Adipose tissue (tissue), 3 donors: ENCODE measurements around the gene DHRS13. TPM values are rescaled to one million over a fixed set of nuclear protein-coding genes. Genes with fewer than 3 reads are reported as not detected.
A peak's percentile ranks its signal among the peaks of the same experiment; 100 is the strongest.
"Not testable (repeated sequence)": the region's sequence is repeated elsewhere in the genome, so short reads cannot be mapped to it uniquely, and the experiment has no call there.

Experiments
- H3K27ac ChIP-seq: one replicate; pipeline ENCODE4 v1.5.1; 2013; ENCODE audit warnings: low read depth, low read length
- WGBS, 3 donors: extraction: QIAGEN DNeasy Blood & Tissue Kit; methylation state at CpG; one replicate each; pipeline ENCODE4 v1.1.7; 2013; 5-methylcytosine and 5-hydroxymethylcytosine counted together
- polyA plus RNA-seq, 3 donors: library from polyadenylated mRNA; stranded (reverse); fragments of 200-250 nt; gene quantifications; one replicate each; pipeline ENCODE4 v1.2.3, GENCODE V29; 2013
- donor health status: healthy with polysubstance abuse.
- donor health status: Bipolar disorder and iron deficiency.
- donor health status: healthy.

DHRS13 gene
- polyA plus RNA-seq, 3 donors = 3.9 to 6.5 (median 5.3) TPM

GRCh38 chr17:28854457-28855335, 48.2 kb downstream of the DHRS13 start, which contains the start of gene ERAL1:
Gene ERAL1, plus strand, starts transcription at chr17:28855016. Its CDS starts 19 bp downstream, at chr17:28855035.
- H3K27ac ChIP-seq = peak within 1 kb of the TSS; percentile 2
- 0 to 1% (median 1%) methylated on average over 42 of the region's 42 CpGs for WGBS, 3 donors

DNA sequence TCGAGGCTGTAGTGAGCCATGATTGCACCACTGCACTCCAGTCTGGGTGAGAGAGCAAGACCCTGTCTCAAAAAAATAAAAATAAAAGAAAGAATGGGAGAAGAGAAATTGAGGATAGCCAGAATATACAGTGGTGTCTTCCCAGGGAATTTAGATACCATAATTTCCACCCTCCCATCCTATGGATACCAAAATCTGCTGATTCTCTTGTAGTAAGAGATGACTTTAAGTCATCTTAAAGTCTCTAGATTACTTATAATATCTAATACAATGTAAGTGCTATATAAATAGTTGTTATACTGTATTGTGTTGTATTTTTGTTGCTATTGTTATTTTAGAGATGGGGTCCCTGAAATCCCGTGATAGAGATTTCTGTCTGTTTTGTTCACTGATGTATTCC, 49.6 kb downstream of the DHRS13 start:
- WGBS, 3 donors = 92 to 94% (median 93%) methylated on average over 2 of the region's 2 CpGs
- H3K27ac ChIP-seq = no peak overlapping the region

DNA sequence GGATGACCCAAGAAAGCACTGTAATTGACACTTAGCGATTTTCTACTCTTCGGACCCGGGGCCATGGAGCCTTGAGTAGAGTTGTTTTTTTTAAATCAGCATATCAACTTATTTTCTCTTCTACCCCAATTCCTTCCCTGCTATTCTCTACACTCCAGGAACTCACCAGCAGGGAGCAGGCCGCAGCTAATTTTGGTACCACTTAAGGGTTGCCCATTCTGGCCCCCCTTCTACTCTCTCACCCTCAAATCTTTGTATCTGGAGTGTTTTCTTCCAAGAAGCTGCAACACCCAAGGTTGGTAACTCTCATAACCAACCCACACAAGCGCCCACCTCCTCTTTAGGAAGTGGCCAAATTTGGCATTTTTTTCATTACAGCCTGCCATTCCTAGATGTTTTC, 53.6 kb downstream of the DHRS13 start:
- 61 to 78% (median 64%) methylated on average over 5 of the region's 5 CpGs for WGBS, 3 donors
- no peak overlapping the region for H3K27ac ChIP-seq

DNA sequence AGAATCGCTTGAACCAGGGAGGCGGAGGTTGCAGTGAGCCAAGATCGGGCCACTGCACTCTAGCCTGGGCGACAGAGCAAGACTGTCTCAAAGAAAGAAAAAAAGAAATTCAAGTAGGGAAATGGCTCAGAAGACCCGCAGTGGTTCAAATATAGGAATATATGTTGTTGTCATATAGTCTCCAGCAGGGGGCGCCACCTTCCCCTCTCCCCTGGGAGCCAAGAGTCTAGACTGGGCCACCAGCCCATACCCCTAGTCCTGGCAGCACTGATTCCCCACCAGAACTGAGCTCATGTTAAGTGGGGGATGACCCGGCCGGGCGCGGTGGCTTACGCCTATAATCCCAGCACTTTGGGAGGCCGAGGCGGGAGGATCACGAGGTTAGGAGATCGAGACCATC, 54.2 kb downstream of the DHRS13 start:
- WGBS, 3 donors = 82 to 87% (median 84%) methylated on average over 15 of the region's 15 CpGs
- not testable (repeated sequence) for H3K27ac ChIP-seq

Other genes starting within 250 kb of the DHRS13 start
- gene SDF2, start 241.2 kb downstream of the DHRS13 start, polyA plus RNA-seq = 10 to 100 TPM; 31.0 to 45.5 (median 40.4) TPM
- 10 to 100 TPM; 16.3 to 33.9 (median 33.6) TPM for gene SUPT6H, start 240.9 kb downstream of the DHRS13 start, polyA plus RNA-seq
- gene PROCA1, start 191.2 kb downstream of the DHRS13 start, polyA plus RNA-seq = 1 to 10 TPM in 2 of 3 donors, under 1 TPM in 1; 0.35 to 2.9 (median 1.2) TPM
- 100 to 1,000 TPM in 1 of 3 donors, 10 to 100 TPM in 1, 1 to 10 TPM in 1; 7.9 to 125 (median 38.3) TPM for gene RAB34, start 185.2 kb downstream of the DHRS13 start, polyA plus RNA-seq
- 1,000 to 10,000 TPM in 2 of 3 donors, 100 to 1,000 TPM in 1; 866 to 1,848 (median 1,584) TPM for gene RPL23A, start 183.1 kb downstream of the DHRS13 start, polyA plus RNA-seq
- gene TLCD1, start 176.8 kb downstream of the DHRS13 start, polyA plus RNA-seq = 10 to 100 TPM in 1 of 3 donors, 1 to 10 TPM in 2; 2.4 to 11.7 (median 5.4) TPM
- gene NEK8, start 174.3 kb downstream of the DHRS13 start, polyA plus RNA-seq = 1 to 10 TPM; 1.8 to 2.7 (median 1.9) TPM
- 10 to 100 TPM; 10.9 to 22.7 (median 19.5) TPM for gene TRAF4, start 159.1 kb downstream of the DHRS13 start, polyA plus RNA-seq
- gene FAM222B, start 60.3 kb downstream of the DHRS13 start, polyA plus RNA-seq = 1 to 10 TPM; 4.9 to 9.2 (median 5.6) TPM
- gene ERAL1, start 48.1 kb downstream of the DHRS13 start, polyA plus RNA-seq = 10 to 100 TPM; 22.8 to 40.5 (median 34.1) TPM
- gene FLOT2, start 5.3 kb downstream of the DHRS13 start, polyA plus RNA-seq = 100 to 1,000 TPM in 1 of 3 donors, 10 to 100 TPM in 2; 34.9 to 115 (median 76.6) TPM
- 10 to 100 TPM; 13.5 to 17.2 (median 14.0) TPM for gene PHF12, start 48.4 kb upstream of the DHRS13 start, polyA plus RNA-seq
- under 1 TPM in 2 of 3 donors, not detected in 1; 0.21 to 0.25 TPM for gene SEZ6, start 103.0 kb upstream of the DHRS13 start, polyA plus RNA-seq
- under 1 TPM; 0.25 to 0.67 (median 0.33) TPM for gene PIPOX, start 140.1 kb upstream of the DHRS13 start, polyA plus RNA-seq